C4-2B (cell line): ENCODE data around the gene CREB3L4.
A peak's percentile ranks its signal among the peaks of the same experiment; 100 is the strongest.

Source experiments
- CTCF ChIP-seq: fragments of 450-650 bp; conservative IDR thresholded peaks from 2 replicates; pipeline ENCODE4 v1.5.1; 2017; ENCODE audit warnings: mild to moderate bottlenecking
- ZFX ChIP-seq: fragments of 450-650 bp; IDR thresholded peaks from 2 replicates; pipeline ENCODE4 v1.6.1; 2017

GRCh38 chr1:153963030-153963849 lies 4.5 kb upstream of the CREB3L4 start, which contains the start of gene SLC39A1:
- TF ChIP-seq CTCF (no peak), ZFX (peak; percentile 57; the same call in 1 of the 2 replicates)
